ENCODE measurements around the gene PBX1.

- TF ChIP-seq CTCF (IDR thresholded peaks at IDR 0.05) (no peak), EP300 (IDR thresholded peaks at IDR 0.05) (no peak)
These were observed 111.8 kb downstream of the PBX1 start for GRCh38 chr1:164670786-164671185.
